Activated CD4-positive, alpha-beta T cell treated with anti-CD3 and anti-CD28 coated beads, Interleukin-2, amount 50 U/mL, for 1 hour (primary cell): ENCODE results near the gene HSPA12A.

Source experiments
- DNase-seq: peaks from one replicate; pipeline ENCODE4 v3.0.0-alpha.2; 2020

The HSPA12A gene

DNA sequence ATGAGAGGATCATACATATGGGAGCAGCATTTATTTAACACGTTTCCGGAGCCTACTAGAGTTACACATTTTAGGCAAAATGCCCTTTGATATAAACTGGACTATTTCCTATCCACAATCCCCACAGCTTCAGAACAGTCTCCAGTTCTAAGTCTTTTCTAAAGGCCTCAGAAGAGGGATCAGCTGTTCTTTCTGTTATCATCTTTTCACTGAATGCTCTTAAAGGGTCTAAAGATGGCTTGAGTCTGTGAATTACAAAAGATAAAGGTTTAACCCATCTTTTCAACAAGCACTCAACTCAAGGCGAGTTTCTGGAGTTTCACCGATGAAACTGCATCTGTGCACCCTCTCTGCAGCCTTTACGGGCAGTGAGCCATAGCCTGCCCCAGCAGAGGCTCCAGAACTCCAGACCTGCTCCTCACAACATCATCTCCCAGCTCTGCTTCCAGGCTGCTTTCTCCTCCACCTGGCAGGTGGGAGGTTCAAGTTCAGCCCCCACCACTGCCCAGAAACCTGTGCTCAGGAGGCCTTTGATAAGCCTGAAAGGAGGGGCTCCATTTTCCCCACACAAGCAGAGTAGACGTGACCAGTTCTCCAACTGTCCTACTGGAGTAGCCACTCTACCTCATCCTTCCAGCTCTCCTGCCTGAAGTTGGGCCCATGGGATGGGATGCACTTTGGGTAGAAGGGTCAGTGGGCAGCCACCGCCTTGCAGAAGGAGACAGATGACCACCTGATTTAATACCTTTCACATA lies 53.4 kb downstream of the HSPA12A start:
- no peak for DNase-seq

DNA sequence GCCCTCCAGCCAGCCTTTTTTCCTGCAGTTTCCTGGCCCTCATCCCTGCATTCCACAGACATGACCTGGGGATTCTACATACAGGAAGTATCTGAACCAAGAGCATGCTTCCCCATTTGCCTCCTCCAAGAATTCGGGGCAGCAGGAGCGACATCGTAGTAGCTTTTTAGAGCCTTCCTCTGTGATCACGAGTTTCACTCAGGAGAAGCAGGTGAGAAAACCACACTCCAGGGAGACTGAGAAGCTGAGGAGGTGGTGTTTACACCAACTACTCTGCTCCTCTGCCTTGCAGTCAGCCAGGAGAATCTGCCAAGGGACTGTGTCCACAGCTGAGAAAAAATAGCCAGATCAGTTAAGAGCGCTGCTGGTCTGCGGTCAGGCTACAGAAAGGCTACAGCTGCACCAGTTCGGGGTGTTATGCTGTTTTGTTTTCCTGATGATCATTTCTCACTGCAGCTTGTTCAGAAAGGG lies 54.1 kb downstream of the HSPA12A start:
- DNase-seq, result no peak

DNA sequence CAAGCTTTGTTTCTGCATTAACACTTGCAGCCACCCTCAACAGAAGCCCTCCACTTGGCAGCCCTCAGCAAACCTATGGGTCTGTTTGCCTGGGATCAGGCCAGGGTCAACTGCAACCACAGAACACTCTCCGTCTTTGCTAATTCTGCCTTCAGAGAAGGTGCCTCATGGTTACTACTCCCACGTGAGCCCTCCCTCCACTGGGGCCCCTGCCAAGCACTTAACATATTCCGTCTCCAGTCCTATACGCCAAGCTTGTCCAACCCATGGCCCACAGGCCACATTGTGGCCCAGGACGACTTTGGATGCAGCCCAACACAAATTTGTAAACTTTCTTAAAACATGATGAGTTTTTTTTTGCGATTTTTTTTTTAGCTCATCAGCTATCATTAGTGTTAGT lies 54.7 kb downstream of the HSPA12A start:
- DNase-seq, result no peak

DNA sequence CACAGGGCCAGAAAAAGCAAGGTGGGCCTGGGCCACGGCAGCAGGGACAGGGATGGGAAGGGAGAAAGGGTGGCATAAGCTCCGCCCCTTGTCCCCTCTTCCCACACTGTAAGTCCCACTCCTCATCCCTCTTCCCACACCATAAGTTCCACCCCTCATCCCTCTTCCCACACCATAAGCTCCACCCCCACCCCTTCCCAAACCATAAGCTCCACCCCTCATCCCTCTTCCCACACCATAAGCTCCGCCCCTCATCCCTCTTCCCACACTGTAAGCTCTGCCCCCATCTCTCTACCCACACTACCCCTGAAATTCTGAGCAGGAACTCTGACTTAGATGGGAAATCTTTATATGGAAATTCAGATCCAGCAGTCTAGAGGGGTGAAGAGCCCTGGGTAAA lies 55.7 kb downstream of the HSPA12A start:
- DNase-seq, result no peak

DNA sequence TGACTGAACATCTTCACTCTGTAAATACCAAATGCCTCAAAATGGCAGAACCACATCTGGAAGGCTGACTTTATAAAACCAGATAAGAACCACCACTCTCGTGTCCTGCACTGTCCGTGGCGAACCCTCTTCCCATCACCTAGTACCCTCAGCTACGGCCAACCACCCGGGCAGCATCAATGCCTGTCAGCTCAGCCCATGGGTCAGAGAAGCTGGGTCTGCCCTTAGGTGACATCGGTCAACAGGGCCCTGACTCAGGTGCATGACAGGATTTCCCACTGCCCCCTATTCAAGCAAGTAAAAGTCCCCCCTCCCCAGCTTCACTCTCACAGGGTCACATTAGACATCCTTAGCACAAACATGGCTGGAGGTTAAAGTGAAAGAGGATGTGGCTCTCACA lies 56.6 kb downstream of the HSPA12A start:
- DNase-seq, result no peak

DNA sequence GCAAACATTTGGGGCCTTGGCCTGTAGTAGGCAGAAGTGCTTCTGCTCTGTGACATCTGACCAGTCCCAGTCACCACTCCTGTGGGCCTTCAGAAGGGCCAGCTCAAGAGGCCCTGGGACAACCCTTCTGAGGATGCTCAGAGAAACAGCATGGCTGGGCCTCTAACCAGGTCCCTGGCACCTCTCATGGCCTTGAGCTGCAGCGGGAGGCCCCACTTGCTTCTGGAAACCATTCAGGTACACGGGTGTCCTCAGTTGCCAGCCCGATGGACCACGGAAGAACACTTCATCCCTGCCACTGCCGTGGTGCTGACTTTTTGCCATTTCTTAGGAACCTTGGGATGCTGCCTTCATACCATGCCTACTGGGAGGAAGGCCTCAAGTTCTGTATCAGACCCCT lies 57.6 kb downstream of the HSPA12A start:
- no peak for DNase-seq

DNA sequence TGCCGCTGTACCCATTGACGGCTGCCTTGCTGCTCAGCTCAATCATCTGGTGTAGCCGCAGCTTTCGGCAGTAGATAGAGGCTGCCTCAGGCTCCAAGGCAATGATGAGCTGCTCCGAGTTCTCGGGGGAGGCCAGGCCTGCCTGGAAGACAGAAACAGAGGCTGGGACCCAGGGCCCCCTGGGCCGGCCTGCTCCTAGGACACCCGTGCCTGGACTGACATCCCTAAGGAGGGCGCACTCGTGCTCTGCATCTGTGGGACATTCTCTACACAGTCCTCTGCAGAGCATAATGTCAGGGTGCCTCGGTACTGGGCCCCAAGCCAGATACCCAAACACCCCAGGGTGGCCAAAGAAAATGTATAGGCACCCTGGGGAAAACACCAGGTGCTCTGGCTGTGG lies 58.5 kb downstream of the HSPA12A start:
- DNase-seq, result no peak

DNA sequence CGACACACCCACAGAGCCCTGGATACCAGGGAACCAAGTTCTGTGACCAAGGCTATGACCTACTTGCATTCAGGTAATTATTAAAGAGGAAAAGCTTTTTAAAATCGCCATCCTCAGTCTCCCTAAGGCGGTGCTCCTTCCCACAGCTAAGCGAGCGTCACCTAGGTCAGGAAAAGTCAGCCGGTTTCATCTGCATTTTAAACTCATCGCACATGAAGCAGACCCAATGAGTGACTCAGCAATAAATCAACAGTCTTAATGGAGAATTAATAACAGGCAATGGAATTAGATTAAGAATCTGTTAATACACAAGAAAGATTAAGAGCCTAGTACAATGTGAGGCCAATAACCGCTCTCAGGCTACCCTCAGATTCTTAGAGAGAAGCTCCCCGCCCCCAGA lies 59.2 kb downstream of the HSPA12A start:
- DNase-seq, result no peak

DNA sequence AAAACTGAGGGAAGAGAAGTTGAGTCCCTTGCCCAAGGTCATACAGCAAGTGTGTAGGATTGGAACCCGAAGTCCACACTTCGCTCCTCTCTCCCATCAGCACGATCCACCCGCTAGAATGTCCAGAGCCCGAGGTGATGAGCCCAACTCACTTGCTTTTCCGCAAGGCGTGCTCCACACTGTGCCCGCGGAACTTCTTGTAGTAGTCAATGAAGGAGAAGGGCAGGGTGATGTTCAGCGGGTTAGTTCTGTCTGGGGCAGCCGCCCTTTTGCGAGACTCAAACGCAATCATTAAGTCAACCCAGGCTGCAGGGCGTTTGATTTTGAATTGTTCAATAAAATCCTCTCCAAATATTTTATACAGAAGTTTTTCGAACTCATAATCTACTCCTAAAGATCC lies 63.0 kb downstream of the HSPA12A start:
- no peak for DNase-seq

DNA sequence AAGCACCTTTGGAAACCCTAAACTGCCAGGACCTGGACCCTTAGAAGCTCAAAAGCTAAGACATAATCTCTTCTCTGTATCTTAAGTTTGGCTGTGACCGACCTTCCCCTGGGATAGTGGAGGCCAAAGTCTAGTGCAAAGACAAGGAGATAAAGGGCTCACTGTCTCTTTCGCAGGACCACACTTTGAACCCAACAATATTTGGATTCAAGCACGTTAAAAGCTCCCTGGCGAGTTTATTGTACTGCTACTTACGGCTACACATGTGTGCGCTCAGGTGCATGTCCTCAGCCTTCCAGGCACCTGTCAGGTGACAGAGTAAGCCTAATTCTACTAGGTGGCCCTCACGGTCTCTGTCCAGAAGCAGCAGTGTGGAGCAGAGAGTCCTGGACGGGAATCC lies 65.7 kb downstream of the HSPA12A start:
- no peak for DNase-seq

DNA sequence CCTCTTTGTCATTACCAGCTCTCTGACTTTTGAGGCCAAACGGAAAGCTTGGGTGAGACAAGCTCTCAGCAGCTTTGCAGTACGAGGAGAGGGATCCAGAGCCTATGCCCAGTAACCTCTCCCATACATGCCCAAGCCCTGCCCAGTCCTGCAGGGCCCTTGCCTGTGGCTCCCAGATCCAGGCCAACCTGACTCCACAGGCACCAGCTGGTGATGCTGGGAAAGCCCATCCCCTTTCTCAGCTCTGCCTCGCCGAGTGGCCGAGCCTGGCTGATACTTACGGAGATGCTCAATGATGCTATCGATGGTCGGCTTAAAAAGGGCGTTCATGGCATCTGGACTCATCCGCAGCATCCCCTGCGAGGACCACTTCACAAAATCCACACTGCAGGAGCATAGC lies 66.2 kb downstream of the HSPA12A start:
- DNase-seq, result no peak

DNA sequence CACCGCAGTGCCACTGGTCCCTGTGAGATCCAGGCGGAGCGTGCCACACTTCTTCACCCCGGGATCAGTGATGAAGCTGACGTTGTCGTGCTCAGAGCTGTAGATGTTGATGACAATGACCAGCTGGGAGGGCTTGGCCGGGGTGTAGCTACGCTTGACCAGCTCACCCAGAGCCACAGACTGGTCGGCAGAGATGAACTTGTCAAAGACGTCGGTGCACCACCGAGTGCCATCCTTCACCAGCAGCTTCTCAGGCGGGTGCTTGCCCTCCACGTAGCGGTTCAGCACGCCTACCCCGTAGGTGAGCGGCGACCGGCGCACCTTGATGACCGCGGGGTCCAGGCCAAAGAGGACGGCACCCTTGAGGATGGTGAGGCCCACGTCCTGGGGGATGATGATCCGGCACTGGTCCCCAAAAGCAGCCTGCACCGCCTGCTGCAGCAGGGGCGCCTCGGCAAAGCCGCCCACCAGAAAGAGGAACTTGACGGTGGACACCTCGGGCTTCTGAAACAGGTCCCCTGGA lies 67.4 kb downstream of the HSPA12A start:
- no peak for DNase-seq

DNA sequence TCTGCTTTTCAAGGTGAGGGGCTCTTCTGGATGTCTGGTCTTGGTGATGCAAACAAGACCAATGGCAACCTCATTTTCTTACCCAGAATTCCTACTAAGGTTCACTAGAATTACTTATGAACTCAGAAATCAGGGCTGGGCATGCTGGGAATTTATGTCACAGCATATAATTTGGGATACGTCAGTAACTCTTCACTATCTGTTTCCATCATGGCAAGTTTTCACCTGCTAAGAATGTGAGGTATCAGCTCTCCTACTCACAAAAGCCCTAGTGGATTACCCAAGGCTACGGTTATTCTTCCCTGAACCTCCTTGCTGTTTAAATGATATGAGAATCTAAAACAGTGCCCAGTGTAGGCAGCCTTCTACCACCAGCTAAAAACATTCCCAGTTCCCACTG lies 68.5 kb downstream of the HSPA12A start:
- no peak for DNase-seq

DNA sequence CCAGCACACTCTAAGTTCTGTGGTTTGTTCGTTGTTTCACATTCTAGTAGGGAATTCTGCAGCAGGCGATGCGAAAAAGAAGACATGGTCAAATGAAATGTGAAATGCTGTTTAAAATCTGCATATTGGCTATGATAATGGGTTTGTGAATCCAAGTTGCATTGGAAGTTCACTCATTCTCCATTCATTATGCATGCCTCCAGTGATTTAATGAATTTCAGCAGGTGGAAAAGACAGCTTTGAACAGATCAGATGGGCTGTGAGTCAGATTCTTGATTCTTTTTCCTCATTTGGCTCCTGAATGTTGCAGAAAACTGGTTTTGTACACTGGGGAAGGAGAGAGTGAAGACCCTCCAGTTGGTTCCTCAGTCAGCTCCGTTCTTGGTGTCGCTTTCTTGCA lies 69.5 kb downstream of the HSPA12A start:
- no peak for DNase-seq

DNA sequence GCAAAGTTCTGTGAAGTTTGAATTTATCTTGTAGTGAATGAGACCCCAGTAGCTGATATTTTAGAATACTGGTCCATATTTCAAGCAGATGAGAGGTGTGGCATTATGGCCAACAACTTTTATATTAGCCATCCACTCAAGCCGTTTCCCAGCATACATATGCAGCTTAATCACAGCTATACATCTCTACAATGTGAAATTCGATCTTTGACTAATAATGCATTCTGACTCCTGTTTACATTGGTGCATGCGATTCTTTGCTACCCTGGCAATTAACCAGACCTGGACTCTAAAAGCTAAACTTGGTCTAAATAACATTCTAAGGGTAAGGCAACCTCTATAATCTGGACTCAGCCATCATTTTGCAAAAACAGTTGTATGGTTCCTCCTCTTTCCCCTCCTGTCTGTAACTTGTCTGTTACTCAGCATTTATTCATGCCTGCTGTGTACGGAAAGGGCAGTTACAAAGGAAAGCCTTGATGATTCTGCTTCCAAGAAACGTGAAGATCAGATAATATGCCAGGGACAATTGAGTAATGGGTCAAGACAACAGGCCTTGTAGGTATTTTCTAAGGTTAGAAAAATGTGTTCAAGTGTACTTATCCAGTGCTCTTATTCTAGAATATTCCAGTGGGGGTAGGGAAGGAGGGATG lies 71.0 kb downstream of the HSPA12A start:
- no peak for DNase-seq

DNA sequence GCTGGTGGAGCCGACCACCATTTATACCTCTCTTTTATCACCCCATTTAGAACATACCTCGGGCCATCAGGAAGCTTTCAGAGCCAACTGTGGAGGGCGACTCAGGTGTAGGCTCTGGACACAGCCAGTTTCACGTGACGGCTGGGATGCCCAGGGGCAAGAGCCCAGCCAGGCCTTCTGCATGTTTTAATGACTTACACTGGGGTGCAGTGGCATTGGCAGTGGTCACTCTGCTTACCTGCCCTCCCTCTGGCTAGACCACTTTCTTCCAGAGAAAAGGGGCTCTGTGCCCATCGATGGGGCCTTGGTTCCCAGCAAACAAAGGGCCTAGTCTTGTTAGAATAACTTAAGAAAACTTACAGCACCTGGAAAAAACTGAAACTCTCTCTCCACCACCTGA lies 71.7 kb downstream of the HSPA12A start:
- no peak for DNase-seq

DNA sequence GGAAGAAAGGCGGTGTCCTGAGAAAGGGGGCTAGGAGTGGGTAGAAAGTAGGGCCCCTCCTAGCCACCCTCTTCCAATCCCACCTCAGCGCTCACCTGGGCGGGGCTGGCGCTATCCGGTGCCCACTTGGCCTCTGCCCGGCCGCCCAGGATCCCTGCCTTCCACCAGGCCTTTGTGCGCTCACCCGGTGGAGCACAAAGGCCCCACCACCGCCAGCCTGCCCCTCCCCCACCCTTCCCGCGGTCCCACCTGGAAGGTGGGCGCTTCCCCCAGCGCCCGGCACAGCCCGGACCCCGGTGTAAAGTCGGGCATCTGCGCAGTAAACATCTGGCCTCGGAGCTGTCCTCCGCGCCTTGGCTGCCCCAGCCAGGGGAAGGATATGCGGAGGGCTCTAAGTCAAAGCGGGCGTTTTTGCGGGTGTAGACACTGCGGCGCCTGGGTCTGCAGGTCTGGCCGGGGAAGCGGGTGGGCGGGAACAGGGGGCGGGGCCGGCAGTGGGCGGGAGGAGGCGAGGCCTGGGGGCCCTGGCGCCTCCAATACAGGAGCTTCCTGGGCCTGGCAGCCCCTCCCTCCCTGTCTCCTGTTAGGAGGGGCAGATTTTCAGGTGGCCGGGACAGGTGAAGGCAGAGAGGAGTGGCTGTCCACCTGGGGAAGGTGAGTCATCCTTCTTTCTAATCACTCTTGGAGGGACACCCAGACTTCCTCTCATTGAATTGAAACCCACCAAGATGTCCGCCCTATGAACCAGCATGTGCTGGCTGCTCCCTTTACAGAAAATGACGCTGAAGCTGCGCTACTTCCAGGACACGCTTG lies 72.3 kb downstream of the HSPA12A start:
- DNase-seq, result no peak

DNA sequence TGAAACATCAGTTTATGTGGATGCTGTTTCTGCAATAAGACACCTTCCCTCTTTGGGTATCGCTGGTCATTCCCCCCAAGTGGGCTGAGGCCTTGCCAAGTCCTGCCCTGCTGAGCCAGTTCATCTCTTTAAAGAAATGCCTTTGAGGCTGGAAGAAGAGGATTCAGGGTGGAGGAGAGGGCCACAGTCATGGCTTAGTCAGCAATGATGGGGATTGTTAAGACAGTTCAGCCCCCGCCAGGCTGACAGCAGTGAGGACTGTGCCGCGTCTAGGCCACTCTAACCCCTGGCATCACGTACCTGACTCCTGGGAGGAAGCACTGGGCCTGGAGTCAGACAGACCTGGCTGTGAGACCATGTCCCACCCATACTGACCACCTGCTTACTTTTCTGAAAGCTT lies 73.3 kb downstream of the HSPA12A start:
- no peak for DNase-seq

DNA sequence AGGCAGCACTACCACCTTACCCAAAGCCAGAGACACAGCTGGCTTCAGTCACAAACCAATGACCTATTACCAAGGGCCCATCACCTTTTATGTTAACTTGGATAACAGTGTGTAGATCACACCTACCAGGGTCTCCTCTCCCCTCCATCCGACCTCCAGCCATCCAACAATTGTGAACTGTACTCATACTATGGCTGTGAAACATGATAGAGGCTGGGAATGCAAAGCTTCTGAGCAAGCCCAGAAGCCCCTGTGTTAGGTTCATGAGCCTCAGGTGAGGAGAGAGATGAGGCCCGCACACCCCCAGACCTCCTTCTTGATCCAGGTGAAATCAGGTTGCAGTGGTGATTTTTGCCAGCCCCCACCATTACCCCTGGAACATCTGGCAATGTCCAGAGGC lies 73.9 kb downstream of the HSPA12A start:
- DNase-seq, result no peak

DNA sequence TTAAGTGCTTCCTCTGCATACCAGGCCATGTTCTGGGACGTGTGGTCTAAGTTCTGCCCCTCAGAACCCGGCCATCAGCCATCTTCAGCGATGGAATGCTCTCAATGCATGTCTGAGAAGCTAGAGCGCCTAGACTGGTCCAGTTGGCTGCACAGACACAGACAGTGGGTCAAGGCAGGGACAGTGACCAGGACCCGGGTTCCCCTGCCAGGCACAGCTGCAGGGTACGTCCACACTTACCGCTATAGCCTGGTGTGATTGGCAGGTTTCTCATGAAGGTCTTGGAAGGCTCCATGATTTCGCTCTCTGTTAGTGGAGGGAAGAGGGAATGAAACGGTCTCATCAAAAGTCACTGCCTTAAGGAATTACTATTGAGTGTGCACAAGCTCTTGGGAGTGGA lies 74.3 kb downstream of the HSPA12A start:
- no peak for DNase-seq

DNA sequence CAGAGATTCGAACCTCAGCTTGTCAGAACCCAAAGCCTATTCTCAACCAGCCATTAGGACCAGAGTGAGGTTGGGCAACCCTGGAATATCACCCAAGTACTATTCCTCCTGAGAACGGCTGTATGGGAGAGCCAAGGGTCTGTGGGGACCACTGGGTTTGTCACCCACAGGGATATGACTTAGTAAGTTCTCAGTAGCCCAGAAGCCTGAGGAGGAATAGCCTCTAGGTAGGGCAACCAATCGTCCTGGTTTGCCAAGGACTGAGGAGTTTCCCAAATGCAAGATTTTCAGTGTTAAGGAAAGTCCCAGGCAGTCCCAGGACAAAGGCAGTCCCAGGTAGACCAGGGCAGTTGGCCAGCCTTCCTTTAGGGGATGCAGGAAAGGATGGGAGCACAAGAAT lies 74.9 kb downstream of the HSPA12A start:
- no peak for DNase-seq

DNA sequence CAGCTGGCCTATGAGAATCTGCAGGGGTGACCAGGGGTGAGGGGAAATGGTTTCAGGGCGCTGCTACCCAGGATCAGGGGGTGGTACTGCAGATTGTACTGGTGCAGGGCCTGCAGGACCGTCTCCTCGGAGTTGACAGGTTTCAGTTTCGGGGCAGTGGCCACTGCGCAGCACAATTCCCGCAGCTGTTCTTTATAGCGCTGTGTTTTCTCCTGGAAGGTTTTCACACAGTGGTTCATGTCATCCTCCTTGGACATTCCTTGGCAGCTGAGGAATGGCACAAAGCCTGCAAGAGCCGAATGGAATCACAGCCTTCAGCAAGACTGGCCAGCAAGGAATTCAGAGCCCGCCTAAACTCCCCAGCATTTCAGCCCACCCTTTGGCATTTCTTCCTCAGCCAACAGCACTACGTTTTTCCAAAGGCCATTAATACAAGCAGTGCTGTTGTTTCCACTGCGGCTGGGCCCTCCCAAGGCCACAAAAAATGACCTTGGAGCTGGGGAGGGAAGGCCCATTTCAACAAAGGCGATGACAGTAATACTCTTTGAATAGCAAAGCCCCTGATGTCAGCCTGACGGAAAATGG lies 76.7 kb downstream of the HSPA12A start:
- no peak for DNase-seq

DNA sequence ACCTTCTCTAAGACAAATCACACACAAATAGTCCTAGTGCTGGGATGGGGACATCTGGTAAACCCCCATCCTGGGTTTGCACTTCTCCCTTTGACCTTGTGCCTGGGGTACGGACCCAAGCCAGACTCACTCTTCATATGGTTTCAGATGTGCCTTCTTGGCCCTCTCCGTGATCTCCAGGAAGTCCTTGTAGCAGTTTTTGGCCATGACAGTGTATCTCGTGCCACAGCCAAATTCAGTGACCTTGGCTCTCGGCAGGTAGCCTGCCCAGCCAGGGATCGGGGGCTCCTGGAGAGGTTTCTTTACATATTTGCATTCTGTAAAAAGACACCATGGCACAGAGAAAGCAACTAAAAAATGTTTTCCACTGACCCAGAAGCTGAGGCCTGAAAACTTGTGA lies 77.7 kb downstream of the HSPA12A start:
- no peak for DNase-seq
